Left lobe of liver (tissue), 2 donors: Measurements from ENCODE around the gene ACACA. TPM values are rescaled to one million over a fixed set of nuclear protein-coding genes. Genes with fewer than 3 reads are reported as not detected.
A peak's percentile ranks its signal among the peaks of the same experiment; 100 is the strongest.

ENCODE experiments used
- ATAC-seq: fragments of 200-7000 bp; cut with Tn5 transposase; one replicate; pipeline ENCODE4 v1.9.1; 2020; ENCODE audit warnings: mild to moderate bottlenecking, moderate library complexity
- DNase-seq: peaks from one replicate; pipeline ENCODE4 v3.0.0-alpha.2; 2020; ENCODE audit warnings: low spot score
- total RNA-seq: library from RNA; stranded (reverse); gene quantifications from one replicate; pipeline ENCODE4 v1.2.1, GENCODE V29; 2021
- donor health status: DM: no; HTN: no; CAD: no; lungs with moderate emphysema.
- donor health status: DM: no; HTN: yes; CAD: no.

ACACA gene
- total RNA-seq, 1 donor from 2014 or later = 37.9 TPM

- ATAC-seq (no peak), DNase-seq (no peak)
These were observed 7.3 kb downstream of the ACACA start for GRCh38 chr17:37399265-37399803.

- no peak for DNase-seq
- ATAC-seq = no peak
These were observed 13.3 kb downstream of the ACACA start for GRCh38 chr17:37393352-37393751.

DNA sequence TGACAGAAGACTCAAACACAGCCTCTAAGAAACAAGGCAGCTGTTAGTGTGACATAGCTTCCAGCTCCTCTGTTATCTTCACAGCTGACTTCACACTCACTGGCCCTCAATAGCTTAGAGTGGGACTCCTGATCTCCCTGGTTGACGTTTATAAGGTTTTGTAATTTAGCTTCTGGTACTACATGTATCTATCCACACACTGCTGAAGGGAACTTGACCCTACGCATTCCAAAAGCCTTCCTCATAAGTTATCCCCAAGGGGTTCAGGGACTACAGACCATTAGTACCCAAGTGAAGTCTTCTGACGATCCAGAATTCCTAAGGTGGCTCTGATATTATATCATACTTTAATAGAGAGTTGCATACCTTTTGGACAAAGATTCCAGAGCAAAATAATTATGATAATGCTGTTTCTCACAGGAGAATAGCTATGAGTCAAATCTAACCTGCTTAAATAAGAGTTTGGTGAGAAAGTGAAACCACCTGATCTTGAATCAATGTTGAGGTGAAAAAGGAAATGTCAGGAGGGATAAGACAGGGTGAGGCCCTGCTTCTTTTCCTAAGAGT, 14.5 kb downstream of the ACACA start:
- DNase-seq = no peak
- ATAC-seq = no peak

DNA sequence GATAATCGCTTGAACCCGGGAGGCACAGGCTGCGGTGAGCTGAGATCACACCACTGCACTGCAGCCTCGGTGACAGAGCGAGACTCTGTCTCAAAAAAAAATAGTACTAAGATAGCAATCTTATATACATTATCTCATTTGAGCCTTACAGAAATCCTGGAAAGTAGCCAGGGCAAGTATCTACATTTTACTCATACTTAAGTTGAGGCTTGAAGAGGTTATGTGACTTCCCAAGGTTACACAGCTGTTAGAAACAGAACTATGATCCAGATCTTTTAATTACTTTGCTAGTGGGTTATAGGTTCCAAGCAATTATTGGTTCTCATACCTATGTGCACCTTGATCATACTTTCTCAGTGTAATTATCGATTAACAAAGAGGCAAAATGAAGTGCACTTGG, 15.5 kb downstream of the ACACA start:
- no peak for DNase-seq
- ATAC-seq = no peak

DNA sequence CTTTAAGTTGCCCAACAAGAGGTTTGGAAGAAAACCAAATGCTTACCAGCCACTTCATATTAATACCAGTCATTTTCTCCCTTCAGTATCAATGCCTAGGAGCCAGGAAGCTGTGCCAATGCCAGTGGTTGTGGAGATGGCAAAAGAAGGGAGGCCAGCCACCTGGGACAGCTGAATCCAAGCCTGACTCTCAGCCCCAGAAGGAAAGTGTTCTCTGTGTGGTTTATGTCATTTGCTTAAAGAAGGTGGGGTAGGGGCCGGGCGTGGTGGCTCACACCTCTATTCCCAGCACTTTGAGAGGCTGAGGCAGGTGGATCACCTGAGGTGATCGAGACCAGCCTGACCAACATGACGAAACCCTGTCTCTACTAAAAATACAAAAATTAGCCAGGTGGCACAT, 17.5 kb downstream of the ACACA start:
- ATAC-seq = no peak
- no peak for DNase-seq

- no peak for ATAC-seq
- no peak for DNase-seq
These were observed 18.4 kb downstream of the ACACA start for GRCh38 chr17:37388266-37388665.

DNA sequence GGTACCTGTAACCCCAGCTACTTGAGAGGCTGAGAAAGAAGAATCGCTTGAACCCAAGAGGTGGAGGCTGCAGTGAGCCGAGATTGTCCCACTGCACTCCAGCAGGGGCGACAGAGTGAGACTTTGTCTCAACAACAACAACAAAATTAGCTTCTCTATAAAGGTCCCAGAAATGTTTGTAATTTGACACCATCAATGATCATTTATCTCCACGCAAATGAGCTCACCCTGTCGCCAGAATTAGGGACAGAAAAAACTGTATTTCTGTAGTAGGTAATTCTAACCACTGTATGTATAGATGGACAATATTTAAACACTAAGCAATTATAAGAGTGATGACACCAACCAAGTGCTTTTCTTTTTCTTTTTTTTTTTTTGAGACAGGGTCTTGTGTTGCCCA, 20.2 kb downstream of the ACACA start:
- ATAC-seq = no peak
- DNase-seq = no peak

DNA sequence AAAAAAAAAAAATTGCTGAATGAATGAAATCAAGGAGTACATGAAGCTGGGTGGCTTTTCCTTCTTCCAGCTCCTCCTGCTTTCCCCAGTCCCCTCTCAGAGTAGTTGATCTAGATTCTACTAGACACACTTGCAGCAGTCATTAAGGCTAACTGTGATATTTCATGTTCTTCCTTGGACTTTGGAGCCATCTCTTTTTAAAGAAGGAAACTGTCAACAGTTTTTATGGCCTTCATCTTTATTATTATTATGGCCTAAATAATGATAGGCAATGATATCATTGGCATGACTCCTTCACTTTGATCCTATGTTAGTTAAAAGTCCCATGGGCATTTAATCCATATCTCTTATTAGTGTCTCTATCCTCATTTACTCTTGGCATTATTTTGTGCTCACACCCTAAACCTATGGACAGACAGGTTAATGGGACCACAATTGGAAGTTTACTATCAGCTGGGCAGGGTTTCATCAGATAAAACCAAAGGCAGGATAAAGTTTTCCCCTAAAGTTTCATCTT, 21.1 kb downstream of the ACACA start:
- no peak for DNase-seq
- ATAC-seq = no peak

GRCh38 chr17:37384560-37385149, 22.0 kb downstream of the ACACA start:
- DNase-seq (no peak), ATAC-seq (peak; percentile 31)

GRCh38 chr17:37382056-37382455, 24.6 kb downstream of the ACACA start:
- DNase-seq (no peak), ATAC-seq (no peak)

GRCh38 chr17:37375706-37376105, 30.9 kb downstream of the ACACA start, which contains the start of gene C17orf78:
TSS of gene C17orf78 (plus strand) at chr17:37375985. CDS start at chr17:37376093, 108 bp downstream.
- ATAC-seq = no peak

DNA sequence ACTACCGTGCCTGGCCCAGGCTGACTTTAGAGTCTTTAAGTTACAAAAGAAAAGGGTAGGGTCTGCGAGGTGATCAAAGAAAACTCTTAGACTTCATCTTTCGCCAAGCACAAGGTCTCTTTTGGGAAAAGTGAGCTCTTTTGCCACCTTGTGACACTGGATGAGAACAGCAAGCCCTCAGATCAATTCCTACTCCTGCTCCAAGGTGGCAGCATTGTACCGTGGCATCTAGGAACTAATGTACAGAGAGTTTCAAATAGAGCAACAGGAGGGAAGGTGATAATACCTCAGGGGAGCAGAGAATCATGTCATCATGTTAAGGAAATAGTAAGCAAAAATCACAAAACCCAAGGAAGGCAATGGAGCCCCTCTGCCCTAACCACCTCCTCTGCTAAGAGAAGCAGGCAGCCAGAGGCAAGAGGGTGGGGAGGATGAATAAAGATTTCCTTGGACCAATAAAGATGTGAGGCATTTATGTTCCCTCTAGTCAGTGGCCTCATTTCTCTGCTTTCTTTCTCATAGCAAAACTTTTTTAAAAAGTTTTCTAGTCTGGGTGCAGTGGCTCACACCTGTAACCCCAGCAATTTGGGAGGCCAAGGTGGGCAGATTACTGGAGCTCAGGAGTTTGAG, 33.0 kb downstream of the ACACA start:
- ATAC-seq = peak; percentile 99
- peak; percentile 65 for DNase-seq

More at GRCh38 chr17:37375706-37376105, 30.9 kb downstream of the ACACA start, which contains the start of gene C17orf78:
- DNase-seq = no peak

GRCh38 chr17:37368577-37368976, 38.1 kb downstream of the ACACA start:
- ATAC-seq = peak; percentile 79
- no peak for DNase-seq

DNA sequence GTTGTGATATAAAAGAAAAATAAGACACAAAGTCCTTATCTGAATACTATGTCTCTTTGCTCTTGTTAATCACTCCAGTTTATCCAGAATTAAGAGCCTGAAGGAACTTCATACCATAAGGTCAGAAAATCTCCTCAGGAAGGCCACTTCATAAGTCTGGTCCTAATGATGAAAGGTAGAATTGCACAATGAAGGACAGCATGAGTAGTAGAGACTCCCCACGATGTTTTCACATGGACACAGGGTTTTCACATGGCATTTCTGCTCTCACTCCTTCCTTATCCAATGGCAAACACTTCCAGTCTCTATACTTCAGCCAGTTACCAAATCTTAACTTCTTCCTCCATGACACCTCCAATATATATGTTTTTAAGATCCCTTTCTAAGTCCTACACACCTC, 41.0 kb downstream of the ACACA start:
- peak; percentile 35 for ATAC-seq
- no peak for DNase-seq

- ATAC-seq = no peak
- DNase-seq = no peak
These were observed 45.1 kb downstream of the ACACA start for GRCh38 chr17:37361543-37361942.

- DNase-seq = no peak
- ATAC-seq = no peak
These were observed 46.0 kb downstream of the ACACA start for GRCh38 chr17:37360632-37361031.

GRCh38 chr17:37359682-37360188, 46.9 kb downstream of the ACACA start:
- DNase-seq (no peak), ATAC-seq (peak; percentile 4)

GRCh38 chr17:37358830-37359681, 47.6 kb downstream of the ACACA start:
- ATAC-seq (peak; percentile 88), DNase-seq (peak; percentile 98)

- ATAC-seq = peak; percentile 36
- DNase-seq = peak; percentile 61
These were observed 48.4 kb downstream of the ACACA start for GRCh38 chr17:37358098-37358829.
